B cell (primary cell): ENCODE data around the gene CACNA2D1. TPM values are rescaled to one million over a fixed set of nuclear protein-coding genes. Genes with fewer than 3 reads are reported as not detected.

Experiments used
- ATAC-seq: fragments of 200-7000 bp; cut with Tn5 transposase; one replicate; pipeline ENCODE4 v1.10.0; 2021; ENCODE audit warnings: low read depth, mild to moderate bottlenecking, moderate number of reproducible peaks, moderate library complexity
- CTCF ChIA-PET: fragments of 350-600 bp; sonication (Branson Sonifier 250); formaldehyde crosslinking; loops from one replicate; lab custom pipeline; 2021; ENCODE audit warnings: antibody characterized with exemption, inconsistent platforms; lab: Charles Lee
- POLR2A ChIA-PET: fragments of 350-600 bp; sonication (Branson Sonifier 250); formaldehyde crosslinking; loops from one replicate; lab custom pipeline; 2021; ENCODE audit warnings: antibody characterized with exemption; lab: Charles Lee
- DNase-seq: peaks from one replicate; pipeline ENCODE4 v3.0.0; 2013
- H2AFZ ChIP-seq: 2 replicates; pipeline ENCODE4 v1.6.1; 2012; ENCODE audit warnings: mild to moderate bottlenecking, low read depth, low read length; ENCODE audit not compliant: insufficient read depth, poor library complexity, severe bottlenecking
- H3K27ac ChIP-seq, 2 donors: 1 replicate in 1 of 2; 2 replicates in 1 of 2; pipeline ENCODE4 v1.5.1; 2012 to 2013; ENCODE audit warnings: low read length in 2 of 2, mild to moderate bottlenecking in 2 of 2, moderate library complexity in 1 of 2
- H3K27me3 ChIP-seq, 4 experiments: fragments of 200-600 bp in 1 of 4; sonication (generic) in 1 of 4; replicated peaks in 1 of 4; 1 replicate in 2 of 4; 2 replicates in 2 of 4; pipeline versions ENCODE4 v1.6.1 to v1.7.0; 2013 to 2016; ENCODE audit warnings: low read length in 3 of 4, mild to moderate bottlenecking in 2 of 4, mixed read lengths in 1 of 4, moderate library complexity in 1 of 4; ENCODE audit not compliant: insufficient read depth in 4 of 4, control insufficient read depth in 3 of 4; ENCODE audit errors: control extremely low read depth in 1 of 4
- H3K36me3 ChIP-seq, 2 experiments: replicated peaks in 1 of 2; 1 replicate in 1 of 2; 2 replicates in 1 of 2; pipeline versions ENCODE4 v1.6.1 to v1.7.1; 2013; ENCODE audit warnings: low read length in 1 of 2; ENCODE audit not compliant: insufficient read depth in 2 of 2, control insufficient read depth in 1 of 2; ENCODE audit errors: control extremely low read depth in 1 of 2, extremely low read depth in 1 of 2
- H3K4me1 ChIP-seq, 2 donors: fragments of 200-600 bp in 1 of 2; sonication (generic) in 1 of 2; 1 replicate in 1 of 2; 2 replicates in 1 of 2; pipeline versions ENCODE4 v1.5.1 to v1.6.1; 2013 to 2017; ENCODE audit warnings: low read length in 2 of 2; ENCODE audit not compliant: control insufficient read depth in 2 of 2, insufficient read depth in 2 of 2
- H3K4me2 ChIP-seq: replicated peaks from 2 replicates; pipeline ENCODE3; 2012; ENCODE audit warnings: mild to moderate bottlenecking, low read depth, low read length; ENCODE audit not compliant: poor library complexity, severe bottlenecking
- H3K4me3 ChIP-seq, 5 experiments: fragments of 200-600 bp in 1 of 5; sonication (generic) in 1 of 5; 1 replicate in 3 of 5; 2 replicates in 2 of 5; pipeline versions ENCODE4 v1.5.1 to v1.7.0; 2011 to 2016; ENCODE audit warnings: low read length in 4 of 5, mild to moderate bottlenecking in 4 of 5, low read depth in 2 of 5, control low read depth in 1 of 5, moderate library complexity in 1 of 5; ENCODE audit not compliant: insufficient read depth in 1 of 5; ENCODE audit errors: control extremely low read depth in 1 of 5, extremely low read depth in 1 of 5
- H3K79me2 ChIP-seq: fragments of 200-600 bp; sonication (generic); one replicate; pipeline ENCODE4 v1.6.0; 2016; ENCODE audit warnings: low read length; ENCODE audit not compliant: control insufficient read depth, insufficient read depth
- H3K9ac ChIP-seq: fragments of 200-600 bp; sonication (generic); 2 replicates; pipeline ENCODE4 v1.6.1; 2017; ENCODE audit warnings: mild to moderate bottlenecking, low read length, moderate library complexity
- H3K9me3 ChIP-seq, 3 donors: one replicate each; pipeline versions ENCODE4 v1.6.1 to v1.7.1; 2013; ENCODE audit warnings: low read length in 2 of 3; ENCODE audit not compliant: control insufficient read depth in 2 of 3, insufficient read depth in 1 of 3; ENCODE audit errors: control extremely low read depth in 1 of 3
- H4K20me1 ChIP-seq: 2 replicates; pipeline ENCODE4 v1.6.0; 2012; ENCODE audit warnings: mild to moderate bottlenecking, low read length; ENCODE audit not compliant: insufficient read depth, control insufficient read depth, poor library complexity, severe bottlenecking
- H3K27ac Mint-ChIP-seq: one replicate; pipeline ENCODE4 v1.8.0; 2021; ENCODE audit warnings: mixed read lengths
- H3K27me3 Mint-ChIP-seq: one replicate; pipeline ENCODE4 v1.8.0; 2021; ENCODE audit warnings: mixed read lengths
- H3K4me1 Mint-ChIP-seq: one replicate; pipeline ENCODE4 v1.8.0; 2021; ENCODE audit warnings: mixed read lengths
- H3K4me3 Mint-ChIP-seq: one replicate; pipeline ENCODE4 v1.8.0; 2021; ENCODE audit warnings: mixed read lengths
- H3K9me3 Mint-ChIP-seq: one replicate; pipeline ENCODE4 v1.8.0; 2022; ENCODE audit warnings: mixed read lengths; ENCODE audit not compliant: insufficient read depth
- CTCF ChIP-seq: fragments of 200-600 bp; IDR thresholded peaks from one replicate; pipeline ENCODE4 v1.8.0; 2022; ENCODE audit warnings: antibody characterized with exemption, mild to moderate bottlenecking
- EZH2 ChIP-seq: IDR thresholded peaks from 2 replicates; pipeline ENCODE4 v1.6.1; 2012; ENCODE audit warnings: borderline replicate concordance, low read depth, mild to moderate bottlenecking, moderate library complexity, low read length; ENCODE audit not compliant: insufficient read depth, poor library complexity, severe bottlenecking
- WGBS: methylation state at CpG from one replicate; pipeline ENCODE4 v1.1.5; 2013; ENCODE audit warnings: missing lambda C conversion rate; ENCODE audit not compliant: insufficient coverage; 5-methylcytosine and 5-hydroxymethylcytosine counted together
- intact Hi-C: fragments of 100-400 bp; cut with micrococcal nuclease; formaldehyde crosslinking; loops from one replicate; pipeline ENCODE4 v1.10.0; 2022
- polyA plus RNA-seq: library from polyadenylated mRNA; depleted of rRNA; stranded (reverse); fragments of >200 nt; gene quantifications from 2 replicates; pipeline ENCODE4 v1.2.3, GENCODE V29; 2012
- total RNA-seq, 2 donors: library from RNA; stranded (reverse); fragments of 120-200 nt in 1 of 2; gene quantifications; 1 replicate in 1 of 2; 2 replicates in 1 of 2; pipeline versions ENCODE4 v1.2.3 to v1.2.4, GENCODE V29; 2013 to 2022

CACNA2D1 gene
- total and polyA plus RNA-seq, 2 donors (not counting 1 experiment from before 2014, with no cell fraction given) = not detected

- Mint-ChIP-seq H3K4me1 (no peaks in the 10 kb centered on the region), H3K27ac (no peak overlapping the region), H3K9me3 (peaks cover 3% of the 10 kb centered on the region), H3K4me3 (no peak overlapping the region), H3K27me3 (no peaks in the 10 kb centered on the region)
- POLR2A ChIA-PET = no interaction called here
- Histone ChIP-seq H3K4me3 (no peak overlapping the region), H3K36me3 (no peaks in the 10 kb centered on the region), H3K27ac (no peak overlapping the region), H3K4me1 (no peaks in the 10 kb centered on the region), H2AFZ (no peak overlapping the region), H3K9me3 (no peaks in the 10 kb centered on the region), H3K27me3 (no peaks in the 10 kb centered on the region), H3K9ac (no peak overlapping the region), H4K20me1 (no peaks in the 10 kb centered on the region), H3K79me2 (no peaks in the 10 kb centered on the region), H3K4me2 (no peak overlapping the region)
- ATAC-seq (no peak), DNase-seq (no peak)
- intact Hi-C loops = no loop called here
- WGBS = no CpG with 5 or more reads among the region's 7 CpGs
- TF ChIP-seq CTCF = no peak
- CTCF ChIA-PET = no interaction called here
These were observed 69.5 kb downstream of the CACNA2D1 start for GRCh38 chr7:82373926-82374635.

GRCh38 chr7:82364671-82365070 lies 78.9 kb downstream of the CACNA2D1 start:
- Histone ChIP-seq H3K36me3 (no peaks in the 10 kb centered on the region), H3K79me2 (no peaks in the 10 kb centered on the region), H3K27me3 (no peaks in the 10 kb centered on the region), H3K9me3 (no peaks in the 10 kb centered on the region), H4K20me1 (no peaks in the 10 kb centered on the region), H3K4me2 (no peak overlapping the region), H3K4me1 (no peaks in the 10 kb centered on the region), H3K27ac (no peak overlapping the region), H2AFZ (no peak overlapping the region), H3K9ac (no peak overlapping the region), H3K4me3 (no peak overlapping the region)
- Mint-ChIP-seq H3K27me3 (no peaks in the 10 kb centered on the region), H3K4me3 (no peak overlapping the region), H3K9me3 (no peaks in the 10 kb centered on the region), H3K27ac (no peak overlapping the region), H3K4me1 (no peaks in the 10 kb centered on the region)
- no peak for TF ChIP-seq CTCF
- TF ChIP-seq EZH2 = no peak
- intact Hi-C loops = no loop called here
- no peak for DNase-seq
- no CpG with 5 or more reads among the region's 2 CpGs for WGBS
- no peak for ATAC-seq
- ChIA-PET POLR2A (no interaction called here), CTCF (no interaction called here)
